ENCODE measurements around the gene DAAM1.

Gene DAAM1

GRCh38 chr14:59224341-59224740 is 35.9 kb downstream of the DAAM1 start:
- H3K36me3 ChIP-seq (ENCODE audit: insufficient read depth, low read length) = no peaks in the 10 kb centered on the region
- H3K9me3 ChIP-seq (ENCODE audit: insufficient read depth, low read length, severe bottlenecking) = no peaks in the 10 kb centered on the region
- H3K27ac ChIP-seq (ENCODE audit: low read length) = no peak overlapping the region
- H3K9ac ChIP-seq (ENCODE audit: low read depth, low read length) = no peak overlapping the region
- no peak overlapping the region for H2AFZ ChIP-seq (ENCODE audit: low read depth, low read length)
- no peaks in the 10 kb centered on the region for H3K79me2 ChIP-seq (ENCODE audit: insufficient read depth, low read length)
- no peaks in the 10 kb centered on the region for H3K27me3 ChIP-seq (ENCODE audit: insufficient read depth, low read length, poor library complexity)
- H3K4me1 ChIP-seq (ENCODE audit: insufficient read depth, low read length) = no peaks in the 10 kb centered on the region
- no peak for ATAC-seq (ENCODE audit: insufficient read depth, low read depth)
- no peak overlapping the region for H3K4me3 ChIP-seq (ENCODE audit: low read depth in 1 of 2, low read length in 2 of 2)
- no peak for DNase-seq
- no peak overlapping the region for H3K4me2 ChIP-seq (ENCODE audit: insufficient read depth, low read length)
- peaks cover 4% of the 10 kb centered on the region; the same call in 1 of the 2 replicates for H4K20me1 ChIP-seq (ENCODE audit: insufficient read depth, low read length)
- TF ChIP-seq EZH2 (IDR thresholded peaks at IDR 0.05; ENCODE audit: borderline replicate concordance, low read depth, low read length, severe bottlenecking) = no peak
- no peak for TF ChIP-seq CTCF (IDR thresholded peaks at IDR 0.05; ENCODE audit: borderline replicate concordance, extremely low read depth, low read length, poor library complexity, severe bottlenecking)

- Histone ChIP-seq H3K4me2 (ENCODE audit: insufficient read depth, low read length) (no peak overlapping the region), H3K9ac (ENCODE audit: low read depth, low read length) (no peak overlapping the region), H3K4me1 (ENCODE audit: insufficient read depth, low read length) (no peaks in the 10 kb centered on the region), H3K4me3 (ENCODE audit: low read depth in 1 of 2, low read length in 2 of 2) (no peak overlapping the region), H3K79me2 (ENCODE audit: insufficient read depth, low read length) (no peaks in the 10 kb centered on the region), H2AFZ (ENCODE audit: low read depth, low read length) (no peak overlapping the region), H4K20me1 (ENCODE audit: insufficient read depth, low read length) (peaks cover 4% of the 10 kb centered on the region; the same call in 1 of the 2 replicates), H3K9me3 (ENCODE audit: insufficient read depth, low read length, severe bottlenecking) (no peaks in the 10 kb centered on the region), H3K27ac (ENCODE audit: low read length) (no peak overlapping the region), H3K27me3 (ENCODE audit: insufficient read depth, low read length, poor library complexity) (no peaks in the 10 kb centered on the region), H3K36me3 (ENCODE audit: insufficient read depth, low read length) (no peaks in the 10 kb centered on the region)
- TF ChIP-seq CTCF (IDR thresholded peaks at IDR 0.05; ENCODE audit: borderline replicate concordance, extremely low read depth, low read length, poor library complexity, severe bottlenecking) (no peak), EZH2 (IDR thresholded peaks at IDR 0.05; ENCODE audit: borderline replicate concordance, low read depth, low read length, severe bottlenecking) (no peak)
- ATAC-seq (ENCODE audit: insufficient read depth, low read depth) = no peak
- DNase-seq = no peak
Observed at GRCh38 chr14:59225281-59225680, 36.8 kb downstream of the DAAM1 start.

GRCh38 chr14:59228421-59228820 is 40.0 kb downstream of the DAAM1 start:
- H3K36me3 ChIP-seq (ENCODE audit: insufficient read depth, low read length) = no peaks in the 10 kb centered on the region
- H3K79me2 ChIP-seq (ENCODE audit: insufficient read depth, low read length) = no peaks in the 10 kb centered on the region
- peaks cover 4% of the 10 kb centered on the region; the same call in 1 of the 2 replicates for H4K20me1 ChIP-seq (ENCODE audit: insufficient read depth, low read length)
- H3K9me3 ChIP-seq (ENCODE audit: insufficient read depth, low read length, severe bottlenecking) = no peaks in the 10 kb centered on the region
- ATAC-seq (ENCODE audit: insufficient read depth, low read depth) (no peak), DNase-seq (no peak)
- no peaks in the 10 kb centered on the region for H3K27me3 ChIP-seq (ENCODE audit: insufficient read depth, low read length, poor library complexity)
- H3K4me3 ChIP-seq (ENCODE audit: low read depth in 1 of 2, low read length in 2 of 2) = no peak overlapping the region
- H2AFZ ChIP-seq (ENCODE audit: low read depth, low read length) = no peak overlapping the region
- no peak overlapping the region for H3K4me2 ChIP-seq (ENCODE audit: insufficient read depth, low read length)
- no peak overlapping the region for H3K27ac ChIP-seq (ENCODE audit: low read length)
- no peak for TF ChIP-seq CTCF (IDR thresholded peaks at IDR 0.05; ENCODE audit: borderline replicate concordance, extremely low read depth, low read length, poor library complexity, severe bottlenecking)
- no peak for TF ChIP-seq EZH2 (IDR thresholded peaks at IDR 0.05; ENCODE audit: borderline replicate concordance, low read depth, low read length, severe bottlenecking)
- no peaks in the 10 kb centered on the region for H3K4me1 ChIP-seq (ENCODE audit: insufficient read depth, low read length)
- no peak overlapping the region for H3K9ac ChIP-seq (ENCODE audit: low read depth, low read length)
